Activated naive CD8-positive, alpha-beta T cell treated with anti-CD3 and anti-CD28 coated beads, Interleukin-2, amount 10 ng/mL, durations not matched to agents 7 days and 5 days (primary cell): ENCODE measurements around the gene TMPRSS2. TPM values are rescaled to one million over a fixed set of nuclear protein-coding genes. Genes with fewer than 3 reads are reported as not detected.
"Not testable (repeated sequence)": the region's sequence is repeated elsewhere in the genome, so short reads cannot be mapped to it uniquely, and the experiment has no call there.

ENCODE experiments used
- ATAC-seq: fragments of 150-1000 bp; cut with Tn5 transposase; one replicate; pipeline ENCODE4 v1.10.0; 2021; ENCODE audit warnings: low read depth, moderate library complexity
- POLR2A ChIA-PET: fragments of 350-600 bp; sonication (Branson Sonifier 250); formaldehyde crosslinking; loops from one replicate; lab custom pipeline; 2021; ENCODE audit warnings: antibody characterized with exemption; lab: Charles Lee
- DNase-seq: peaks from one replicate; pipeline ENCODE4 v3.0.0; 2021
- H3K27ac Mint-ChIP-seq: one replicate; pipeline ENCODE4 v1.8.0; 2022; ENCODE audit warnings: mild to moderate bottlenecking, mixed read lengths
- H3K27me3 Mint-ChIP-seq: one replicate; pipeline ENCODE4 v1.8.0; 2022; ENCODE audit warnings: mild to moderate bottlenecking, moderate library complexity, mixed read lengths
- H3K36me3 Mint-ChIP-seq: one replicate; pipeline ENCODE4 v1.8.0; 2021; ENCODE audit warnings: mild to moderate bottlenecking, mixed read lengths
- H3K4me1 Mint-ChIP-seq: one replicate; pipeline ENCODE4 v1.8.0; 2021; ENCODE audit warnings: mixed read lengths
- H3K4me3 Mint-ChIP-seq: one replicate; pipeline ENCODE4 v1.8.0; 2022; ENCODE audit warnings: mild to moderate bottlenecking, moderate library complexity, mixed read lengths
- H3K9me3 Mint-ChIP-seq: one replicate; pipeline ENCODE4 v1.8.0; 2021; ENCODE audit warnings: mixed read lengths
- total RNA-seq, 2 experiments: library from RNA; stranded (reverse); gene quantifications; one replicate each; pipeline ENCODE4 v1.2.3, GENCODE V29; 2021

TMPRSS2 gene
- total RNA-seq, 2 experiments from 2014 or later = not detected

- no peak for ATAC-seq
- Mint-ChIP-seq H3K27ac (peak overlapping the region; percentile 81), H3K4me3 (peak overlapping the region; percentile 97), H3K36me3 (peaks cover 78% of the 10 kb centered on the region), H3K9me3 (no peaks in the 10 kb centered on the region), H3K27me3 (no peaks in the 10 kb centered on the region), H3K4me1 (peaks cover 61% of the 10 kb centered on the region)
- no peak for DNase-seq
- POLR2A ChIA-PET = interaction anchor here (0.6 to 2.4 kb wide), 5 partner anchors 9 to 147 kb away, joined by 3 to 19 read pairs (median 5); partner anchors contain the start of gene MX2
Measured at GRCh38 chr21:41429925-41430491, 78.0 kb downstream of the TMPRSS2 start.

- Mint-ChIP-seq H3K4me1 (peaks cover 62% of the 10 kb centered on the region), H3K36me3 (peaks cover 71% of the 10 kb centered on the region), H3K27ac (peak overlapping the region; percentile 98), H3K4me3 (peak overlapping the region; percentile 97), H3K27me3 (no peaks in the 10 kb centered on the region), H3K9me3 (no peaks in the 10 kb centered on the region)
- no peak for DNase-seq
- no peak for ATAC-seq
- POLR2A ChIA-PET = interaction anchor here (1.4 to 2.4 kb wide), 3 partner anchors 9 to 146 kb away, joined by 3 to 19 read pairs (median 10); no protein-coding TSS in a partner anchor
Measured at GRCh38 chr21:41429305-41429704, 78.7 kb downstream of the TMPRSS2 start.

GRCh38 chr21:41428847-41429246 lies 79.1 kb downstream of the TMPRSS2 start:
- peak overlapping the region; percentile 97 for H3K4me3 Mint-ChIP-seq
- POLR2A ChIA-PET = interaction anchor here (1.4 to 7.4 kb wide), 4 partner anchors 10 to 145 kb away, joined by 3 to 233 read pairs (median 14); partner anchors contain the start of gene MX2
- DNase-seq (peak; percentile 16), ATAC-seq (no peak)
- no peaks in the 10 kb centered on the region for H3K9me3 Mint-ChIP-seq
- H3K36me3 Mint-ChIP-seq = peaks cover 68% of the 10 kb centered on the region
- H3K27me3 Mint-ChIP-seq = no peaks in the 10 kb centered on the region
- H3K4me1 Mint-ChIP-seq = peaks cover 64% of the 10 kb centered on the region
- H3K27ac Mint-ChIP-seq = peak overlapping the region; percentile 98

- ATAC-seq (no peak), DNase-seq (peak; percentile 23)
- no peaks in the 10 kb centered on the region for H3K9me3 Mint-ChIP-seq
- peak overlapping the region; percentile 98 for H3K27ac Mint-ChIP-seq
- POLR2A ChIA-PET = interaction anchor here (1.9 to 7.4 kb wide), 4 partner anchors 10 to 68 kb away, joined by 10 to 233 read pairs (median 83); partner anchors contain the start of gene MX2
- H3K27me3 Mint-ChIP-seq = no peaks in the 10 kb centered on the region
- H3K4me3 Mint-ChIP-seq = peak overlapping the region; percentile 97
- H3K4me1 Mint-ChIP-seq = peaks cover 65% of the 10 kb centered on the region
- H3K36me3 Mint-ChIP-seq = peaks cover 64% of the 10 kb centered on the region
Measured at GRCh38 chr21:41428311-41428710, 79.6 kb downstream of the TMPRSS2 start.

GRCh38 chr21:41427556-41427955 lies 80.4 kb downstream of the TMPRSS2 start:
- POLR2A ChIA-PET = interaction anchor here (0.7 to 7.4 kb wide), 7 partner anchors 10 to 67 kb away, joined by 3 to 233 read pairs (median 15); partner anchors contain the start of gene MX2
- Mint-ChIP-seq H3K36me3 (peaks cover 58% of the 10 kb centered on the region), H3K27me3 (no peaks in the 10 kb centered on the region), H3K4me1 (peaks cover 66% of the 10 kb centered on the region), H3K4me3 (peak overlapping the region; percentile 97), H3K27ac (peak overlapping the region; percentile 98), H3K9me3 (no peaks in the 10 kb centered on the region)
- DNase-seq = no peak
- no peak for ATAC-seq

DNA sequence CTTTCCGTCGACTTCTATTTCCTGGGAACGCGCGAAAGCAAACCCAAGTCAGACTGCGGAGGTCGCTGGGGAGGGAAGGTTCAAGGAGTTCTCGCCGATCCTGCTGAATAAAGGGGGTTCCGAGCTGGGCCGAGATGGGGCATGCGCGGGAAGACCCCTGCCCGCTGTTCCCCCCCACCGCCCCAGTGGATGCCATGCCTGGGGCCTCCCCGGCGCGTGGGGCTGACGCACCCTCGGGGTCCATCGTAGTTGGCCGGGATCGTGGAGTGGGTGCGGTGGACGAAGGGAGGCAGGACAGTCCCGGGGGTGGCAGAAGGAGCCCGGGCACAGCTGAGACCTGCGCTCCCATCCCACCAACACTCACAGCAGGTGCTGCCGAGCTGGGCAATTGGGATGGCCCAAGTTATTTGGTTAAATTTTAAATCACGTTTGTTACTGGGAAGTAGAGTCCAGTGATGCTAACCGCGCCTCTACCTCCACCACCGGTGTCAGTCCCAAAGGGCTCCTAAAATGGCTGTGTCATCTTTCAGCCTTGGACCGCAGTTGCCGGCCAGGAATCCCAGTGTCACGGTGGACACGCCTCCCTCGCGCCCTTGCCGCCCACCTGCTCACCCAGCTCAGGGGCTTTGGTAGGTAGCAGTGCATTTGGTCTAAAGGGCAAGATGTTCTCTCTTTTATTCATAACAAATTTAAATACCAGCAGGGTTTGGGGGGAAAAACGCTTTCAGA lies 81.1 kb downstream of the TMPRSS2 start:
- peaks cover 67% of the 10 kb centered on the region for H3K4me1 Mint-ChIP-seq
- H3K27ac Mint-ChIP-seq = peak overlapping the region; percentile 98
- POLR2A ChIA-PET = interaction anchor here (0.7 to 7.4 kb wide), 14 partner anchors 9 to 452 kb away, joined by 3 to 233 read pairs (median 11); partner anchors contain the start of genes MX2 and PRDM15
- no peaks in the 10 kb centered on the region for H3K9me3 Mint-ChIP-seq
- H3K36me3 Mint-ChIP-seq = peaks cover 55% of the 10 kb centered on the region
- peak; percentile 56 for DNase-seq
- ATAC-seq = peak; percentile 3
- no peaks in the 10 kb centered on the region for H3K27me3 Mint-ChIP-seq
- peak overlapping the region; percentile 97 for H3K4me3 Mint-ChIP-seq

- Mint-ChIP-seq H3K4me1 (peaks cover 67% of the 10 kb centered on the region), H3K4me3 (peak within 1 kb of the TSS; percentile 97), H3K36me3 (peaks cover 50% of the 10 kb centered on the region), H3K27ac (peak within 1 kb of the TSS; percentile 98), H3K27me3 (no peaks in the 10 kb centered on the region), H3K9me3 (no peaks in the 10 kb centered on the region)
- DNase-seq (peak; percentile 97), ATAC-seq (peak; percentile 96)
- POLR2A ChIA-PET = interaction anchor here (0.6 to 7.4 kb wide), 22 partner anchors 8 to 476 kb away, joined by 3 to 233 read pairs (median 7); partner anchors contain the start of genes MX2 and PRDM15
Measured at GRCh38 chr21:41425954-41426675, 81.8 kb downstream of the TMPRSS2 start, which contains the start of gene MX1. Gene MX1 (plus strand): TSS chr21:41426239. CDS start chr21:41432071, 5,832 bp downstream.

GRCh38 chr21:41425588-41425953 lies 82.4 kb downstream of the TMPRSS2 start:
- ATAC-seq = no peak
- peak overlapping the region; percentile 98 for H3K27ac Mint-ChIP-seq
- no peaks in the 10 kb centered on the region for H3K27me3 Mint-ChIP-seq
- H3K9me3 Mint-ChIP-seq = no peaks in the 10 kb centered on the region
- peak overlapping the region; percentile 97 for H3K4me3 Mint-ChIP-seq
- H3K36me3 Mint-ChIP-seq = peaks cover 45% of the 10 kb centered on the region
- DNase-seq = no peak
- peaks cover 67% of the 10 kb centered on the region for H3K4me1 Mint-ChIP-seq
- POLR2A ChIA-PET = interaction anchor here (0.6 to 7.4 kb wide), 22 partner anchors 8 to 477 kb away, joined by 3 to 233 read pairs (median 7); partner anchors contain the start of genes MX2 and PRDM15

GRCh38 chr21:41423305-41423636 lies 84.7 kb downstream of the TMPRSS2 start:
- ATAC-seq = not testable (repeated sequence)

DNA sequence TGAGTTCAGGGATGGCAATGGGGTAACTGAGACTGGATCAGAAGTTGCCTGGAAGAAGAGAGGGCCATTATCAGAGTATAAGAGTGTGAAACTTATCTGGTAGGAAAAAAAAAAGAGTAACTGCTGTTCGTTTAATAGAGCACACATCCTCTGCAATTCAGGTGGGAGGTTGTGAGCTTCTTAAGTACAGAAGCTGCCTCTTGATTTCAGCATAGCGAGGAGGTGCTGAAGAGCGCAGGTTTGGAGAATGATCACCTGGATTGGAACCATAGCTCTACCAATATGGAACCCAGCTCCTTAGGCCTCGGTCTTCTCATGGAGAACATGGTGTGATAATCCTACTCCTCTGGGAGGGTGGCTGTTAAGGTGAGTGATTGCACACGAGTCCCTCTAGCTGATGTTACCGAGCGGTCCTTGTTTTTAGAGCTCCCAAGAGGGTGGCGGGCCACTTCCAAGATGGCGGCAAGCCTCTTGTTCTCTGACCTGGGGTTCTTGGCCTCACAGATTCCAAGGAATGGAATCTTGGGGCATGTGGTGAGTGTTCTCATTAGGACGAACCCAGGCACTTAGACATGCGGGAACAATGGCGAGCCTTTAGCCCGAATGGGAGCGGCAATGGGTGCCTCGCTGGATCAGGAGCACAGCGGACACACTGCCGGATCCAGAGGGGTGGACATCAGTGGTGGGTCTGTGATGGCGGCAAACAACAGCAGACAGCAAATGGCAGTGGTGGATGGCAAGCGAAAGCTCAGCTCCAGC lies 85.2 kb downstream of the TMPRSS2 start:
- Mint-ChIP-seq H3K9me3 (peaks cover 3% of the 10 kb centered on the region), H3K27me3 (no peaks in the 10 kb centered on the region), H3K4me3 (peak overlapping the region; percentile 22), H3K27ac (peak overlapping the region; percentile 98), H3K4me1 (peaks cover 54% of the 10 kb centered on the region), H3K36me3 (peaks cover 27% of the 10 kb centered on the region)
- ATAC-seq (no peak), DNase-seq (no peak)
- POLR2A ChIA-PET = interaction anchor here (1.3 to 7.4 kb wide), 5 partner anchors 9 to 140 kb away, joined by 3 to 233 read pairs (median 4); partner anchors contain the start of gene MX2

More at GRCh38 chr21:41423305-41423636, 84.7 kb downstream of the TMPRSS2 start:
- POLR2A ChIA-PET = interaction anchor here (1.3 to 7.4 kb wide), 5 partner anchors 9 to 140 kb away, joined by 3 to 233 read pairs (median 4); partner anchors contain the start of gene MX2
- Mint-ChIP-seq H3K4me3 (peak overlapping the region; percentile 24), H3K36me3 (peaks cover 32% of the 10 kb centered on the region), H3K4me1 (peaks cover 59% of the 10 kb centered on the region), H3K27ac (peak overlapping the region; percentile 98)
- not testable (repeated sequence) for DNase-seq, H3K9me3 Mint-ChIP-seq, H3K27me3 Mint-ChIP-seq

GRCh38 chr21:41420998-41421397 lies 87.0 kb downstream of the TMPRSS2 start:
- H3K4me1 Mint-ChIP-seq = peaks cover 52% of the 10 kb centered on the region

More at GRCh38 chr21:41420998-41421397, 87.0 kb downstream of the TMPRSS2 start:
- ATAC-seq, H3K9me3 Mint-ChIP-seq, H3K27me3 Mint-ChIP-seq, DNase-seq, POLR2A ChIA-PET: not testable (repeated sequence)
- Mint-ChIP-seq H3K27ac (peak overlapping the region; percentile 98), H3K4me3 (peak overlapping the region; percentile 93), H3K36me3 (peaks cover 20% of the 10 kb centered on the region)
